BLaER1 treated with 17β-estradiol and CSF1 and Interleukin-3, amounts not matched to agents 10 nM and 100 nM (cell line): ENCODE measurements around the gene CLCN2.
A peak's percentile ranks its signal among the peaks of the same experiment; 100 is the strongest.

Source experiments
- H3K27ac ChIP-seq, 11 experiments: shearing (Covaris generic); formaldehyde crosslinking; 2 replicates each; pipeline ENCODE4 v1.8.1; 2022
- H3K27me3 ChIP-seq, 11 experiments: shearing (Covaris generic); formaldehyde crosslinking; 2 replicates each; pipeline ENCODE4 v1.8.1; 2022
- H3K36me3 ChIP-seq, 11 experiments: shearing (Covaris generic); formaldehyde crosslinking; 2 replicates each; pipeline ENCODE4 v1.8.1; 2022
- H3K4me1 ChIP-seq, 10 experiments: shearing (Covaris generic); formaldehyde crosslinking; 2 replicates each; pipeline ENCODE4 v1.8.1; 2022
- H3K4me2 ChIP-seq, 11 experiments: shearing (Covaris generic); formaldehyde crosslinking; 2 replicates each; pipeline ENCODE4 v1.8.1; 2022
- H3K4me3 ChIP-seq, 10 experiments: shearing (Covaris generic); formaldehyde crosslinking; 2 replicates each; pipeline ENCODE4 v1.8.1; 2022
- H3K9ac ChIP-seq, 11 experiments: shearing (Covaris generic); formaldehyde crosslinking; 2 replicates each; pipeline ENCODE4 v1.8.1; 2022
- H3K9me3 ChIP-seq, 11 experiments: shearing (Covaris generic); formaldehyde crosslinking; replicated peaks in 1 of 11; 2 replicates each; pipeline ENCODE4 v1.8.1; 2022
- H4K20me1 ChIP-seq, 11 experiments: shearing (Covaris generic); formaldehyde crosslinking; 2 replicates each; pipeline ENCODE4 v1.8.1; 2022
- Cebpa-rat ChIP-seq, 11 experiments: shearing (Covaris generic); IDR thresholded peaks; 2 replicates each; pipeline ENCODE4 v1.8.1; 2022

The CLCN2 gene

DNA sequence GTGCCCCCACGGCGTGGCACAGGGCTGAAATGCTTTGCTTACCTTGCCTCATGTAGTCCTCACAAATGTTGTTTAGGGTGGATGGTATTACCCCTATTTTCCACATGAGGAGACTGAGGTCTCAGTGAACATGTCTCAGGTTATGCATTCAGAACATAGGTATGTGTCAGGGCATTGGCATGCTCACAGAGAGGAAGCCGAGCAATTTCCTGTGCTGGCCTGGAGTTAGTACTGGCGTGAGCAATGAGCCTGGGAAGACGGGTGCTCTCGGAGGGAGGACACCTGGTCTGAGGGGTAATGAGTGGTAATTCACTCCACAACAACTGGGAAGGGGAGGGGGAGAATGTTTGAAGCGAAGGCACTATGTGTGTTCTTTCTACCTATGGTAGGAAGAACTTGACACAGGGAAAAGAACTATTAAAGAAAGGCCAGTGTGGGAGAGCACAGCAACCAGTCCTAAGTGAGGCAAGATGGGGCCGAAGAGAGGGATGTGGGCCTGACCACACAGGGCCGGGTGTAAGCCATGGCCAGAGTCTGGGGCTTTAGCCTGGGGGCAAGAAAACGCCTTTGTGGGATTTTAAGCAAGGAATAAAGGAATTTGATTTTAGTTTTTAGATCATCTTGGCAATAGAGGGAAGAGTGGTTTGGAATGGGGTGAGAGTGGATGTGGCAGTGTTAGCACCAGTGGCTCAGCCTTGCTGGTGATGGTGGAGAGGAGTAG lies 28.9 kb downstream of the CLCN2 start:
- H3K9me3 ChIP-seq: no peaks in the 10 kb centered on the region
- peaks cover 11 to 46% (median 24%) of the 10 kb centered on the region in 10 experiments for H3K4me1 ChIP-seq
- peak overlapping the region in 7 of 11 experiments; percentile 2 to 61 (median 20); a peak in 9 of 22 replicates for H3K9ac ChIP-seq
- H3K27ac ChIP-seq: no peak overlapping the region
- no peak overlapping the region for H3K4me3 ChIP-seq
- TF ChIP-seq Cebpa-rat (IDR thresholded peaks at IDR 0.05): no peak
- peaks cover 76 to 99% (median 89%) of the 10 kb centered on the region in 11 experiments; a peak in 21 of 22 replicates for H4K20me1 ChIP-seq
- no peaks in the 10 kb centered on the region for H3K27me3 ChIP-seq
- H3K4me2 ChIP-seq: no peak overlapping the region
- H3K36me3 ChIP-seq: peaks cover 78 to 81% (median 79%) of the 10 kb centered on the region in 11 experiments

DNA sequence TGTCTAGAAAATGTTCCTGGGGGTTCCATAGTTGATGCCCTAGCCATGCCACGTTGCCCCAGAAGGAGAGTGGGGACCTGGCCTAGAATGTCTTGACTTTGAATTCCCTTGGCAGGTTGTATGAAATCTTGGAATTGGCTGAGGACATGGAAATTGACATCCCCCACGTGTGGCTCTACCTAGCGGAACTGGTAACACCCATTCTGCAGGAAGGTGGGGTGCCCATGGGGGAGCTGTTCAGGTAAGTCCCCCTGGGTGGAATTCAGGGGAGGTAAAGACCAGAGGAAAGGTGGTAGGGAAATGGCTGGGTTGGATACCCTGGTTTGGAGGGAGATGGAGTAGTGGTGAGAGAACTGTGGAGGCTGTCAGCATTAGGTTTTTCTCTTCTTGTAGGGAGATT lies 32.9 kb downstream of the CLCN2 start:
- Histone ChIP-seq H3K27me3 (no peaks in the 10 kb centered on the region), H4K20me1 (peaks cover 90 to 100% (median 100%) of the 10 kb centered on the region in 11 experiments), H3K9me3 (no peaks in the 10 kb centered on the region), H3K27ac (no peak overlapping the region), H3K36me3 (peaks cover 100% of the 10 kb centered on the region in 11 experiments), H3K9ac (no peak overlapping the region), H3K4me2 (no peak overlapping the region), H3K4me1 (peaks cover 0 to 12% (median 0%) of the 10 kb centered on the region in 10 experiments; a peak in 2 of 20 replicates), H3K4me3 (no peak overlapping the region)
- TF ChIP-seq Cebpa-rat (IDR thresholded peaks at IDR 0.05): no peak

DNA sequence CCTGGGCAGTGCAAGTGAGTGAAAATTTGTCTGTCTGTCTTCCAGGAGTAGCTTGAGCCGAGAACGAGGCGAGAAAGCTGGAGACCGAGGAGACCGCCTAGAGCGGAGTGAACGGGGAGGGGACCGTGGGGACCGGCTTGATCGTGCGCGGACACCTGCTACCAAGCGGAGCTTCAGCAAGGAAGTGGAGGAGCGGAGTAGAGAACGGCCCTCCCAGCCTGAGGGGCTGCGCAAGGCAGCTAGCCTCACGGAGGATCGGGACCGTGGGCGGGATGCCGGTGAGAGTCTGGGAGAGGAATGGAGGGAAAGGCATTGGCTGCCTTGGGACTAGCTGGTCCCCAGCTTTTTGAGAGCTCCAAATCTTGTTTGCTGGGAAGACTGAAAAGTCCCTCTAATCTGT lies 34.2 kb downstream of the CLCN2 start:
- Histone ChIP-seq H3K4me1 (peaks cover 0 to 7% (median 0%) of the 10 kb centered on the region in 10 experiments; a peak in 1 of 20 replicates), H3K4me3 (no peak overlapping the region), H3K36me3 (peaks cover 100% of the 10 kb centered on the region in 11 experiments), H3K9me3 (no peaks in the 10 kb centered on the region), H3K27me3 (no peaks in the 10 kb centered on the region), H4K20me1 (peaks cover 90 to 100% (median 100%) of the 10 kb centered on the region in 11 experiments), H3K9ac (no peak overlapping the region), H3K27ac (no peak overlapping the region), H3K4me2 (no peak overlapping the region)
- TF ChIP-seq Cebpa-rat (IDR thresholded peaks at IDR 0.05): no peak

DNA sequence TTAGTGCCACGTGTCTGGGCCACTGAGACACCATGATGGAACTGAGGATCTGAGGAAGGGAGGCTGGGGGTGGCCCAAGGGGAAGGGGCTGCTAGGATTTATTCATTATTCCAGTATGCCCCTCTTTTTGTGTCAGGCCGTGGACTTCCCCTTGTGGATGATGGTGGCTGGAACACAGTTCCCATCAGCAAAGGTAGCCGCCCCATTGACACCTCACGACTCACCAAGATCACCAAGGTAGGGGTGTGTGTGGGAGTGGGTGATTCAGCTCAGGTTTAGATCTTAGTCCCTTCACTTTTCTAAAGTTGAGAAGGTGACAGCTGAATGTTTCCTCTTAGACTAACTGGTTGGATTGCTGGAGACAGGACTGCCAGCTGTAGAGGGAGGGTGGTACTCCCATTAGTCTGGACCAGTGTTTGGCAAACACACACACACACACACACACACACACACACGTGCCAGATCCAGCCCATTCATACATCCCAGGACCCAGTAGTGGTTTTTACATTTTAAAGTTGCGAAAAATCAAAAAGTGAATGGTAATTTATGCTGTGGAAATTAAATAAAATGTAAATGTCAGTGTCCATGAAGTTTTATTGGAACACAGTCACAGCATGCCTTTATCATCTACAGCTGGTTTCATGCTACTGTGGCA lies 35.6 kb downstream of the CLCN2 start:
- peaks cover 0 to 15% (median 0%) of the 10 kb centered on the region in 10 experiments; a peak in 8 of 20 replicates for H3K4me1 ChIP-seq
- H3K36me3 ChIP-seq: peaks cover 100% of the 10 kb centered on the region in 11 experiments
- no peak overlapping the region for H3K4me3 ChIP-seq
- no peak for TF ChIP-seq Cebpa-rat (IDR thresholded peaks at IDR 0.05)
- H3K4me2 ChIP-seq: no peak overlapping the region
- H3K9me3 ChIP-seq: no peaks in the 10 kb centered on the region
- no peak overlapping the region for H3K9ac ChIP-seq
- H3K27ac ChIP-seq: no peak overlapping the region
- peaks cover 90 to 100% (median 100%) of the 10 kb centered on the region in 11 experiments for H4K20me1 ChIP-seq
- H3K27me3 ChIP-seq: no peaks in the 10 kb centered on the region

DNA sequence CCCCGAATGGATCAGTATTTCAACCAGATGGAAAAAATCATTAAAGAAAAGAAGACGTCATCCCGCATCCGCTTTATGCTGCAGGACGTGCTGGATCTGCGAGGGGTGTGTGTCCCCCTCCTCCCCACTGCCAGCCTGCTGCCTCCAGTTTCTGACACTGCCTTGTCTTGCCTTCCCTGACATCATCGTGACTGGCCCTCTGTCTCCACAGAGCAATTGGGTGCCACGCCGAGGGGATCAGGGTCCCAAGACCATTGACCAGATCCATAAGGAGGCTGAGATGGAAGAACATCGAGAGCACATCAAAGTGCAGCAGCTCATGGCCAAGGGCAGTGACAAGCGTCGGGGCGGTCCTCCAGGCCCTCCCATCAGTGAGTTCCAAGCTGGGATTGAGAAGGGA lies 36.1 kb downstream of the CLCN2 start:
- no peak overlapping the region for H3K27ac ChIP-seq
- no peaks in the 10 kb centered on the region for H3K27me3 ChIP-seq
- peaks cover 99 to 100% (median 100%) of the 10 kb centered on the region in 11 experiments for H3K36me3 ChIP-seq
- peaks cover 92 to 100% (median 100%) of the 10 kb centered on the region in 11 experiments for H4K20me1 ChIP-seq
- no peaks in the 10 kb centered on the region for H3K9me3 ChIP-seq
- TF ChIP-seq Cebpa-rat (IDR thresholded peaks at IDR 0.05): no peak
- no peak overlapping the region for H3K4me2 ChIP-seq
- H3K4me3 ChIP-seq: no peak overlapping the region
- no peak overlapping the region for H3K9ac ChIP-seq
- H3K4me1 ChIP-seq: peaks cover 0 to 20% (median 3%) of the 10 kb centered on the region in 10 experiments; a peak in 9 of 20 replicates

DNA sequence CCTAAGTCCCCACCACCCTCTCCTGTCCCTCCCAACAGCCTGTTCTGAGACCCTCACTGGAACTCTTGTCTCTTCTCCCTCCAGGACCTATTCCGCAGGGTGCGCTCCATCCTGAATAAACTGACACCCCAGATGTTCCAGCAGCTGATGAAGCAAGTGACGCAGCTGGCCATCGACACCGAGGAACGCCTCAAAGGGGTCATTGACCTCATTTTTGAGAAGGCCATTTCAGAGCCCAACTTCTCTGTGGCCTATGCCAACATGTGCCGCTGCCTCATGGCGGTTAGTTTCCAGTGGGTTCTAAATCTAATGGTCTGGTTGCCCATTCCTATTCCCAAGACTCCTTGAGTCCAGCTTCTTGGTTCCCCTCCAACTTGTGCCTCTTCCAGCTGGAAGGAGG lies 37.7 kb downstream of the CLCN2 start:
- H3K27ac ChIP-seq: no peak overlapping the region
- H3K4me1 ChIP-seq: peaks cover 5 to 35% (median 16%) of the 10 kb centered on the region in 10 experiments; a peak in 19 of 20 replicates
- no peaks in the 10 kb centered on the region for H3K9me3 ChIP-seq
- no peak for TF ChIP-seq Cebpa-rat (IDR thresholded peaks at IDR 0.05)
- no peak overlapping the region for H3K4me3 ChIP-seq
- no peak overlapping the region for H3K4me2 ChIP-seq
- H4K20me1 ChIP-seq: peaks cover 98 to 100% (median 99%) of the 10 kb centered on the region in 11 experiments
- no peak overlapping the region for H3K9ac ChIP-seq
- H3K27me3 ChIP-seq: no peaks in the 10 kb centered on the region
- H3K36me3 ChIP-seq: peaks cover 89 to 99% (median 98%) of the 10 kb centered on the region in 11 experiments

DNA sequence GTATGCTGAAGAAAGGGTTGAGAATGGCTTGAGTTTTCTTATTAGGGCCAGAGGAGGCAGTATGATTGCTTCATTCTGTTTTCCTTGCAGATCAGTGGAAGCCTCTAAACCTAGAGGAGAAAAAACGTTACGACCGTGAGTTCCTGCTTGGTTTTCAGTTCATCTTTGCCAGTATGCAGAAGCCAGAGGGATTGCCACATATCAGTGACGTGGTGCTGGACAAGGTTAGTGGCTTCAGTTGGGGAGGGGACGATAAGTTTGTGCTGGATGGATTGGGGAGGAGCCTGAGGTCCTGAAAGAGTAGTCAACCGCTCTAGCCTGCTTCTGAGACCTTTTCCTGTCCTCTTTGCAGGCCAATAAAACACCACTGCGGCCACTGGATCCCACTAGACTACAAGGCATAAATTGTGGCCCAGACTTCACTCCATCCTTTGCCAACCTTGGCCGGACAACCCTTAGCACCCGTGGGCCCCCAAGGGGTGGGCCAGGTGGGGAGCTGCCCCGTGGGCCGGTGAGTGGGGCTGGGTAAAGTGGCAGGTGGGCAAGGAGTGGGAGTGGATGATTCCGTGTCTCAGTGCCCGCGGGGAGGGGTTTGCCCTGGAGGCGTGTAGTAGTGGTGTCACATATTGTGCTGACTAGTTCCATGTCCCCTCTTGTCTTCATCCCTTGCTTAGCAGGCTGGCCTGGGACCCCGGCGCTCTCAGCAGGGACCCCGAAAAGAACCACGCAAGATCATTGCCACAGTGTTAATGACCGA lies 38.5 kb downstream of the CLCN2 start:
- Histone ChIP-seq H3K36me3 (peaks cover 89 to 99% (median 98%) of the 10 kb centered on the region in 11 experiments), H3K9ac (no peak overlapping the region), H3K4me3 (no peak overlapping the region), H3K4me1 (peaks cover 13 to 43% (median 24%) of the 10 kb centered on the region in 10 experiments; a peak in 19 of 20 replicates), H3K4me2 (no peak overlapping the region), H3K27ac (no peak overlapping the region), H4K20me1 (peaks cover 98 to 100% (median 99%) of the 10 kb centered on the region in 11 experiments), H3K9me3 (no peaks in the 10 kb centered on the region), H3K27me3 (no peaks in the 10 kb centered on the region)
- 0 out of 22 replicates have a peak, but pooled peaks of 1 of the 11 experiments have one; percentile 7 for TF ChIP-seq Cebpa-rat (IDR thresholded peaks at IDR 0.05)

DNA sequence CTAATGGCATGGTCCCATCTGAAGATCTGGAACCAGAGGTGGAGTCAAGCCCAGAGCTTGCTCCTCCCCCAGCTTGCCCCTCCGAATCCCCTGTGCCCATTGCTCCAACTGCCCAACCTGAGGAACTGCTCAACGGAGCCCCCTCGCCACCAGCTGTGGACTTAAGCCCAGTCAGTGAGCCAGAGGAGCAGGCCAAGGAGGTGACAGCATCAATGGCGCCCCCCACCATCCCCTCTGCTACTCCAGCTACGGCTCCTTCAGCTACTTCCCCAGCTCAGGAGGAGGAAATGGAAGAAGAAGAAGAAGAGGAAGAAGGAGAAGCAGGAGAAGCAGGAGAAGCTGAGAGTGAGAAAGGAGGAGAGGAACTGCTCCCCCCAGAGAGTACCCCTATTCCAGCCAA lies 39.7 kb downstream of the CLCN2 start:
- H3K27me3 ChIP-seq: no peaks in the 10 kb centered on the region
- peak overlapping the region in 2 of 11 experiments; percentile 22 to 25; a peak in 2 of 22 replicates for H3K4me2 ChIP-seq
- peaks cover 26 to 55% (median 36%) of the 10 kb centered on the region in 10 experiments for H3K4me1 ChIP-seq
- no peak overlapping the region for H3K27ac ChIP-seq
- TF ChIP-seq Cebpa-rat (IDR thresholded peaks at IDR 0.05): no peak
- peaks cover 89 to 99% (median 98%) of the 10 kb centered on the region in 11 experiments for H3K36me3 ChIP-seq
- H4K20me1 ChIP-seq: peaks cover 98 to 100% (median 99%) of the 10 kb centered on the region in 11 experiments
- H3K9ac ChIP-seq: peak overlapping the region in 1 of 11 experiments; percentile 13; a peak in 1 of 22 replicates
- no peak overlapping the region for H3K4me3 ChIP-seq
- H3K9me3 ChIP-seq: no peaks in the 10 kb centered on the region
